HG03520 (cell line): ENCODE results near the gene LTBP3.

Source experiments
- ATAC-seq: cut with Tn5 transposase; IDR thresholded peaks from one replicate; pipeline ENCODE4 v1.9.1; 2021; ENCODE audit warnings: mild to moderate bottlenecking, moderate library complexity; ENCODE audit not compliant: unreplicated experiment

The LTBP3 gene

GRCh38 chr11:65498727-65498976 is 59.5 kb downstream of the LTBP3 start:
- ATAC-seq, result no peak

- no peak for ATAC-seq
Observed at GRCh38 chr11:65498042-65498726, 60.0 kb downstream of the LTBP3 start.

- peak; percentile 55 for ATAC-seq
Observed at GRCh38 chr11:65497141-65498041, 60.8 kb downstream of the LTBP3 start.

- peak; percentile 1 for ATAC-seq
Observed at GRCh38 chr11:65496304-65497140, 61.6 kb downstream of the LTBP3 start.

- no peak for ATAC-seq
Observed at GRCh38 chr11:65493367-65494176, 64.6 kb downstream of the LTBP3 start.

- ATAC-seq, result no peak
Observed at GRCh38 chr11:65492637-65493366, 65.4 kb downstream of the LTBP3 start.

GRCh38 chr11:65492387-65492636 is 65.8 kb downstream of the LTBP3 start:
- no peak for ATAC-seq

- ATAC-seq, result no peak
Observed at GRCh38 chr11:65491614-65492386, 66.4 kb downstream of the LTBP3 start.

GRCh38 chr11:65491163-65491465 is 67.0 kb downstream of the LTBP3 start:
- ATAC-seq, result no peak

- no peak for ATAC-seq
Observed at GRCh38 chr11:65489706-65490320, 68.3 kb downstream of the LTBP3 start.

- ATAC-seq, result no peak
Observed at GRCh38 chr11:65489035-65489705, 69.0 kb downstream of the LTBP3 start.
